ENCODE data around the gene FRMD4A.

The FRMD4A gene

GRCh38 chr10:13851906-13852305 is 478.8 kb downstream of the FRMD4A start:
- H3K27me3 ChIP-seq: peaks cover 18% of the 10 kb centered on the region
- no peak overlapping the region for H3K27ac ChIP-seq
- no peak for TF ChIP-seq CTCF (IDR thresholded peaks at IDR 0.05)
- H3K4me3 ChIP-seq (ENCODE audit: low read depth in 1 of 2, low read length in 1 of 2): no peak overlapping the region
- H3K4me1 ChIP-seq (ENCODE audit: control insufficient read depth in 1 of 2, insufficient read depth in 1 of 2, low read depth in 1 of 2, low read length in 1 of 2): peaks cover 4 to 5% of the 10 kb centered on the region in 2 experiments
- no peaks in the 10 kb centered on the region for H3K36me3 ChIP-seq
- no peaks in the 10 kb centered on the region for H3K9me3 ChIP-seq

- H3K27me3 ChIP-seq: peaks cover 41% of the 10 kb centered on the region
- no peak for TF ChIP-seq CTCF (IDR thresholded peaks at IDR 0.05)
- peaks cover under 1 to 2% of the 10 kb centered on the region in 2 experiments for H3K4me1 ChIP-seq (ENCODE audit: control insufficient read depth in 1 of 2, insufficient read depth in 1 of 2, low read depth in 1 of 2, low read length in 1 of 2)
Measured at GRCh38 chr10:13848520-13849445, 481.9 kb downstream of the FRMD4A start.

GRCh38 chr10:13847201-13847631 is 483.5 kb downstream of the FRMD4A start:
- no peak overlapping the region for H3K27ac ChIP-seq
- no peaks in the 10 kb centered on the region for H3K9me3 ChIP-seq
- H3K27me3 ChIP-seq: peaks cover 44% of the 10 kb centered on the region
- H3K4me3 ChIP-seq (ENCODE audit: low read depth in 1 of 2, low read length in 1 of 2): no peak overlapping the region
- H3K36me3 ChIP-seq: no peaks in the 10 kb centered on the region
- no peaks in the 10 kb centered on the region for H3K4me1 ChIP-seq (ENCODE audit: control insufficient read depth in 1 of 2, insufficient read depth in 1 of 2, low read depth in 1 of 2, low read length in 1 of 2)
- no peak for TF ChIP-seq CTCF (IDR thresholded peaks at IDR 0.05)

More at GRCh38 chr10:13848520-13849445, 481.9 kb downstream of the FRMD4A start:
- no peaks in the 10 kb centered on the region for H3K9me3 ChIP-seq
- H3K27ac ChIP-seq: no peak overlapping the region
- no peak overlapping the region for H3K4me3 ChIP-seq (ENCODE audit: low read depth in 1 of 2, low read length in 1 of 2)
- H3K36me3 ChIP-seq: no peaks in the 10 kb centered on the region

- no peak for TF ChIP-seq CTCF (IDR thresholded peaks at IDR 0.05)
- Histone ChIP-seq H3K4me3 (ENCODE audit: low read depth in 1 of 2, low read length in 1 of 2) (no peak overlapping the region), H3K27me3 (peaks cover 44% of the 10 kb centered on the region), H3K9me3 (no peaks in the 10 kb centered on the region), H3K36me3 (no peaks in the 10 kb centered on the region), H3K27ac (no peak overlapping the region), H3K4me1 (ENCODE audit: control insufficient read depth in 1 of 2, insufficient read depth in 1 of 2, low read depth in 1 of 2, low read length in 1 of 2) (no peaks in the 10 kb centered on the region)
Measured at GRCh38 chr10:13845897-13846296, 484.8 kb downstream of the FRMD4A start.

GRCh38 chr10:13844651-13845050 is 486.1 kb downstream of the FRMD4A start:
- peaks cover 44% of the 10 kb centered on the region for H3K27me3 ChIP-seq
- H3K9me3 ChIP-seq: no peaks in the 10 kb centered on the region
- no peak for TF ChIP-seq CTCF (IDR thresholded peaks at IDR 0.05)
- H3K4me3 ChIP-seq (ENCODE audit: low read depth in 1 of 2, low read length in 1 of 2): no peak overlapping the region
- no peaks in the 10 kb centered on the region for H3K4me1 ChIP-seq (ENCODE audit: control insufficient read depth in 1 of 2, insufficient read depth in 1 of 2, low read depth in 1 of 2, low read length in 1 of 2)
- H3K27ac ChIP-seq: no peak overlapping the region
- H3K36me3 ChIP-seq: no peaks in the 10 kb centered on the region
